Renal cortex interstitium (tissue), 11 donors: ENCODE results near the gene RASA3. TPM values are rescaled to one million over a fixed set of nuclear protein-coding genes. Genes with fewer than 3 reads are reported as not detected.
A peak's percentile ranks its signal among the peaks of the same experiment; 100 is the strongest.
"Not testable (repeated sequence)": the region's sequence is repeated elsewhere in the genome, so short reads cannot be mapped to it uniquely, and the experiment has no call there.

Experiments
- DNase-seq, 11 donors: peaks; one replicate each; pipeline ENCODE4 v3.0.0-alpha.2; 2013; ENCODE audit warnings: low read depth in 9 of 11, low spot score in 4 of 11; ENCODE audit errors: extremely low read depth in 1 of 11
- polyA plus RNA-seq, 3 donors: library from polyadenylated mRNA; unstranded; fragments of 120-200 nt; gene quantifications; one replicate each; pipeline ENCODE4 v1.2.1, GENCODE V29; 2013; ENCODE audit not compliant: insufficient read length in 3 of 3

The RASA3 gene
- polyA plus RNA-seq, 3 donors, result 11.0 to 14.2 (median 12.5) TPM

DNA sequence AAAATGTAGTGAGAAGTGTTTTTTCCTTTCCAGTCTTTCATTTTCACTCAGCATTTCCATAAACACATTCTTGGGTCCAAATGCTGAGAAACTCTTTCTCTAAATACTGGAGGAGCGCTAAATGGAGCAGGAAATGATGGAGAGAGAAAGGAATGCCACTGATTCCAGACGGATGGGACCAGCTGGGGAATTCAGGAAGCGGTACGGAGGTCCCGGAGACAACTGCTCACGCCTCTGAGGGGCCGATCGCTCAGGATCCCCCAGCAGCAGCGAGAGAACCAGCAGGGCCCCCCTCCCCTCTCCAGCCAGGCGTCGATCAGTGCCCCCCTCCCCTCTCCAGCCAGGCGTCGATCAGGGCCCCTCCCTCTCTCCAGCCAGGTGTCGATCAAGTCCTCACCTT lies 13.2 kb downstream of the RASA3 start:
- DNase-seq, result peak in 6 of 11 donors; percentile 66 to 92 (median 84)

DNA sequence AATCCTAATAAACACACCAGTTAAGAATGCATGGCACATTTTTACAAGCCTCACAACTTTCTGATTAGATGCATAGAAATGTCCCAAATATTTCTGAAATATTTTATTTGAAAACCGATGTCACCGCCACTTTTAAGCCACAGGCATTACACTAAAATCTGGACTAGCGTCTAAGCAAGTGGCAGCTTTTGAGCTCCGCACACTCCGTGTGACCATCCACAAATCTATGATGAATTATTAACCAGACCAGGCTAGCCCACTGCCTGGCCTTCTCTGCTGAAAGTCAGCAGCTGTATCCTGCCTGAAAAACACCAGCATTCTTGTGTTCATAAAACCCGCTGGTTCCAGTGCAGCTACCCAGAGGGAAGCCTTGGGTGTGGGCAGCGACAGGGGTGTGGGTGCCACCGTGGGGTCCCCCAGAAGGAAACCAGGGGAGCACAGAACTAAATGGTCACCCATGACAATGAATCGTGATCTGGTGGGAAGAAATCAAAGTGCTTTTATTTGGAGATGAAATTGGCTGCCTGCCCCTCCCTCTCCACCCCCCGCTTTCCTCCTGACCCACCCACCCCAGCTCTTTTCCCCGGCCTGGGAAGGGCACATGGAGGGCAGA lies 13.8 kb downstream of the RASA3 start:
- DNase-seq, result peak in 3 of 11 donors; percentile 61 to 75 (median 73)

DNA sequence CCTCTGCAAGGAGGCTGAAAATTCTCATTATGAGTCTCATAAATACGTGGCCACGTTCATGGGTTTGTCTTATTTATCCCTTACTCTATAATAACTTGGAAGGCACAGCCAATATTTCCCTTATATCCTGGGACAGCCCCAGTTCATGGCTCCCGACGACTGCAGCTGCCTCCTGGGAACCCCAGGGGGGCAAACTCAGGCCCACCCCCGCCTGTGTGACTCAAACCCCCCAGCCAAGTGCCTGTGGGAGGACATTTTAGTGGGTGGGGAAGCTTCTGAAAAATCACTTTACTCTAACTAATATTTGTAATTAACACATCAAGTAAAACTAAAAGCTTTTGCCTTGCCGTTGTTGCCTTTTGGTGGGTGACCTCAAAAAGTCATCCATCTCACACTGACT lies 14.3 kb downstream of the RASA3 start:
- DNase-seq, result no peak

DNA sequence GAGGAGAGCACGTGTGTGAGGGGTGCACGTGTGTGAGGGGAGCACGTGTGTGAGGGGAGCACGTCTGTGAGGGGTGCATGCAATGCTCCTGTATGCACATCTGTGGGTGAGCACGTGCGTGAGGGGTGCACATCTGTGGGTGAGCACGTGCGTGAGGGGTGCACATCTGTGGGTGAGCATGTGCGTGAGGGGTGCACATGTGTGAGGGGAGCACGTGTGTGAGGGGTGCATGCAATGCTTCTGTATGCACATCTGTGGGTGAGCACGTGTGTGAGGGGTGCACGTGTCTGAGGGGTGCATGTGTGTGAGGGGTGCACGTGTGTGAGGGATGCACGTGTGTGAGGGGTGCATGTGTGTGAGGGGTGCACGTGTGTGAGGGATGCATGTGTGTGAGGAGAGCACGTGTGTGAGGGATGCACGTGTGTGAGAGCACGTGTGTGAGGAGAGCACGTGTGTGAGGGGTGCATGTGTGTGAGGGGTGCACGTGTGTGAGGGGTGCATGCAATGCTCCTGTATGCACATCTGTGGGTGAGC lies 15.0 kb downstream of the RASA3 start:
- DNase-seq, result not testable (repeated sequence)

DNA sequence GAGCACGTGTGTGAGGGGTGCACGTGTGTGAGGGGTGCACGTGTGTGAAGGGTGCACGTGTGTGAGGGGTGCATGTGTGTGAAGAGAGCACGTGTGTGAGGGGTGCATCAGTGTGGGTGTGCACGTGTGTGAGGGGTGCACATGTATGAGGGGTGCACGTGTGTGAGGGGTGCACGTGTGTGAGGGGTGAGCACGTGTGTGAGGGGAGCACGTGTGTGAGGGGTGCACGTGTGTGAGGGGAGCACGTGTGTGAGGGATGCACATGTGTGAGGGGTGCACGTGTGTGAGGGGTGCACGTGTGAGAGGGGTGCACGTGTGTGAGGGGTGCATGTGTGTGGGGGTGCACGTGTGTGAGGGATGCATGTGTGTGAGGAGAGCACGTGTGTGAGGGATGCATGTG lies 15.7 kb downstream of the RASA3 start:
- DNase-seq, result no peak

DNA sequence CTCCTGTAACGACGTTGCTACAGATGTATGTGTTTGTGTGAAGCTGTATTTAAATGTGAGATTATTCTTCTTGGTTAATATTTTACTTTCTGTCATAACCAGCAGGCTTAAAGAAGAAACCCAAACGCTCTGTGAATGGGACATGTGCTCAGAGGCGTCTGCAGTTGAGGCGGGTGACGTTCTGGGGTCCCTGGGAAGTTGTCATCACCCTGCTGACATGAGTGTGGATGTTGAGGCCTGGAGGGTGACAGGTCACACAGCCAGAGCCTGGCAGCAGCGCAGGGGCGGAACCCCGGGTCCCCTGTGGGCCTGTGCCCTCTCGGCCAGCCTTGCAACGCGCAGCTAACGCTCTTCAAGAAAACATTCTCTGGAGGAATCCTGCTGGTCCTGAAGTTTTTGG lies 16.6 kb downstream of the RASA3 start:
- no peak for DNase-seq

DNA sequence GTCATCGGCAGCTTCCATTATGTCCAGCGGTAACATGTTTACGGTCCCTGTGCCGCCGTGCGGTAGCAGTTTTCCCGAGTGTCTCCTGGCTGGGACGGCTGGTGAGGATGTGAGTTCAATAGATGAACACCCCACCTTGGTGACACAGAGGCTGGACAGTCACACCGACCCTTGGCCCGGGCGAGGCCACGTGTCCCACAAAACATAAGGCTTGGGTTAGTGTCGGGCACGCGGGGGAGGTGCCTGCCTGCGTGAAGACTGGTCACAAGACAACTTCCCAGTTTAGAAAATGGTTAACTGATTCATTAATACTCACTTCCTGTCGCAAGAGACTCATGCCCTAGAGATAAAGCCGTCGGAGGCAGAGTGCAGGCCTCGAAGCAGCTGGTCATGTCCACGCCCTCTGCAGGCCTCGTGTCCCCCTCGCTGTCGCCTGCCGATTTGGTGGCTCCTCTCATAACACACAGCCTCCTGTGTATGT lies 17.2 kb downstream of the RASA3 start:
- DNase-seq, result no peak

DNA sequence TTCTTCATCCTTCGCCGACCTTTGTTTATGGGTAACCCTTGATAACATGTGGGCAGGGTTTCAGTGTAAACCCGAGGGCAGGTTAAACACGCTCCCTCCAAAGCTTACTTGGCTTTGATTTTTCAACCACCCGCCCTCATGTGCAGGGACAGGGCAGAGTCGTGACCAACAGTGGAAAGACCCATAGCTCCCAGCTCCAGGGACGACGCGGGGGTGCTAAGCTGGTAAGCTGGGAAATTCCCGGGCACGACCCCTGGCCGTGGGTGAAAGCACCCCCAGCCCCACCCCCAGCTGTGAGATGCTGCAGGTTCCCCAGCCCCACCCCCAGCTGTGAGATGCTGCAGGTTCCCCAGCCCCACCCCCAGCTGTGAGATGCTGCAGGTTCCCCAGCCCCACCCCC lies 17.8 kb downstream of the RASA3 start:
- not testable (repeated sequence) for DNase-seq

DNA sequence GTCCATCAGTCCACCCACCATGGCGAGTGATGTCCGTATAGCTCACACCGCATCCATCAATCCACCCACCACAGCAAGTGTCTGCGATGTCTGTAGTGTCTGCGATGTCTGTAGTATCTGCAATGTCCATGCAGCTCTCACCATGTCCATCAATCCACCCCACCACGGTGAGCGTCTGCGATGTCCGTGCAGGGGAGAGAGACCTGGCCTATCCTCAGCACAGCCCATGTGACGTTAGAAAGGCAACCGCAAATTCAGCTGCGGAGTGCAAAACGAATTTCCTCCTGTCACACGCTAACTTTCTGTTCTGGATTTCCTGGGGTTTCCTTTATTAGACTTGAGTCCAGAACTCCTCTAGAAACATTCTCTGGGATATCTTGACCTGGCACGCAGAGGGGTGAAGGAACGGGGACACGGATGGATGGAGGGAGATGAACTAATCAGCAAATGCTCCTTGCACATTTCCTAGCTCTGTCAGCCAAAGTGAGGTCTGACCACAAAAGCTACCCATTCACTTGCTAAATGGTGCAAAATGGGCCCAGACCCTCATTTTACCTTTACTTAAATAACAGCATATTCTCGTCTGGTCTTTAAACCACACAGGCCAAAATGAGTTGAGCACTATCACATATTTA lies 18.3 kb downstream of the RASA3 start:
- no peak for DNase-seq

DNA sequence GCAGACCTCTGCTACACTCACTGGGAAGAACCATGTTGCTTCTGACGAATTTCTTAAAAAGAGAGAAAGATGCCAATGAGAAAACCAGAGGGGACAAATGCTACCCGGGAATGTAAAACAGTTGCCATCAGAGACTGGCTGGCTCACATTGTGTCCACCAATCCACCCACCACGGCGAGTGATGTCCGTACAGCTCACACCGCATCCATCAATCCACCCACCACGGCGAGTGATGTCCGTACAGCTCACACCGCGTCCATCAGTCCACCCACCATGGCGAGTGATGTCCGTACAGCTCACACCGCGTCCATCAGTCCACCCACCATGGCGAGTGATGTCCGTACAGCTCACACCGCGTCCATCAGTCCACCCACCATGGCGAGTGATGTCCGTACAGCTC lies 19.0 kb downstream of the RASA3 start:
- DNase-seq, result not testable (repeated sequence)

DNA sequence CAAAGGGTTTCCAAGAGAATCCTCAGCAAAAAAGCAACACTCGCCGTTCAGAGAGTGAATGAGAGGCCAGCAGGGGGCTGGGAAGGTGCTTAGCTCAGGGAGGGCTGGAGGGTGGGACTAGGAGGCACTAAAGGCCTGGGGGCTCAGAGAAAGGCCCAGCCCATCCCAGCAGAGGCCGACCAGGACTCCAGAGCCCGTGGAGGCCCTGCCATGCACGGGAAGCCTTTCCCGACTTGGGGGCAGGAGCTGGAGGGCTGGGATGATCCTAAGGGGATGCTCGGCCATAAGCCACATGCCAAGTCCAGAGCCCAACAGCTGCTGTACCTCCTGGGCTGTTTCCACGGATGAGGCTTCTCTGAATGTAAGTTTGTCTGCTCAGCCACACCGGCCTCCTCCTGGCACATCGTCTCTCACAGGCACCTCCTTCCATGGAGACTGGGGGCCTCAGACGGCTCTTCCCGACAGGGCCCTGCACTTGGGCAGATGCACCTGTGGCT lies 19.5 kb downstream of the RASA3 start:
- DNase-seq, result no peak

DNA sequence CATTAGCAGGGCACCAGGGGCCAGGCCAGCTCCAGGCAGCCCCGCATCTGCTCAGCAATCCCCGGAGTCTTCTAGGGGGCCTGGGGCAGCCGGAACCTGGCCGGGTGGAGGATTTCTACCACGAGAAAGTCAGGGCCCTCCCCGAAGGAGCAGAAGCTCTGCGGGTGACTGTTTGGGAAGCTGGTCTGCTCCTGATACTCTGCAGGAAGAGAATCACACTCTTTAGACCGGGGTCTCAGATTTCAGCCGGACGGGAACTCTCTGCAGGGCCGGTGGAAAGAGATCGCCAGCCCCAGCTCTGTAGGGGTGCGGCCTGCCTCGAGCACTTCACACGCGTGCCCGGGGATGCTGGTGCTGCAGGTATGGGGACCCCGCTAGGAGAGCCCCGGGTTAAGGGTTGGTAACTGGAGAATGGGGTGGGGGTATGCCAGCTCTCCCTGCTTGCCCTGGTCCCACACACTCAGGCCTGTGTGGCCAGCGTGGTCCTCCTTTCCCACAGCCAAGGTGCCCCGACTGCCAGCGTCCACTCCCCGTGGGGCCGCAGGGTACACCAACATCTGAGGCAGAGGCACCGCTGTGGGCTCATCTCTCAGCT lies 20.1 kb downstream of the RASA3 start:
- no peak for DNase-seq

DNA sequence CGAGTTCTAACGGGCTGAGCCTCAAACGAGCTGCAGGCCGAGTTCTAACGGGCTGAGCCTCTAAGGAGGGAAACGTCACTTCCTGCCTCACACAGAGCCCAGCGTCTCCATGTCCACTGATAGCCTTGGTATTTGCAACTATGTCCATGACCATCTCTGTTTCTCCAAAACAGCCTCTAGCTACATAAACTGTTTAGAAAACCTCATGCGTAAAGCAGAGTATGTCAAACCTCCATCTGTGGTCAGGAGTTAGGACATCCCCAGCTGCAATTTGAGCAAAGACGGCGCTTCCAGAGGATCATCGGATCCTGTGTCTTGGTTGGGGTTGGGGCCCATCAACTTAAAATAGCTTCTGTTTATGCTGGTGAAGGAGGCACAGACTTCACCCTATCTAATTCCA lies 20.8 kb downstream of the RASA3 start:
- no peak for DNase-seq

DNA sequence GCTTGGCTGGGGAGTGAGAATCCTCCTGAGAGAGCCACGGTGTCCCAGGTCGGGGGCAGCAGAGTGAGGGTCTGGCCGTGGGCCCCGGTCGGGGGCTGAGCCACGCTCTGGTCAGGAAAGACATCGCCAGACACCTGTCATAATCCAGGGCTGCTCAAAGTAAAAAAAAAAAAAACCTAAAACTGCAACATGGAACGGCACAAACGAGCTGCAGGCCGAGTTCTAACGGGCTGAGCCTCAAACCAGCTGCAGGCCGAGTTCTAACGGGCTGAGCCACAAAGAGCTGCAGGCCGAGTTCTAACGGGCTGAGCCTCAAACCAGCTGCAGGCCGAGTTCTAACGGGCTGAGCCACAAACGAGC lies 21.6 kb downstream of the RASA3 start:
- DNase-seq, result not testable (repeated sequence)

DNA sequence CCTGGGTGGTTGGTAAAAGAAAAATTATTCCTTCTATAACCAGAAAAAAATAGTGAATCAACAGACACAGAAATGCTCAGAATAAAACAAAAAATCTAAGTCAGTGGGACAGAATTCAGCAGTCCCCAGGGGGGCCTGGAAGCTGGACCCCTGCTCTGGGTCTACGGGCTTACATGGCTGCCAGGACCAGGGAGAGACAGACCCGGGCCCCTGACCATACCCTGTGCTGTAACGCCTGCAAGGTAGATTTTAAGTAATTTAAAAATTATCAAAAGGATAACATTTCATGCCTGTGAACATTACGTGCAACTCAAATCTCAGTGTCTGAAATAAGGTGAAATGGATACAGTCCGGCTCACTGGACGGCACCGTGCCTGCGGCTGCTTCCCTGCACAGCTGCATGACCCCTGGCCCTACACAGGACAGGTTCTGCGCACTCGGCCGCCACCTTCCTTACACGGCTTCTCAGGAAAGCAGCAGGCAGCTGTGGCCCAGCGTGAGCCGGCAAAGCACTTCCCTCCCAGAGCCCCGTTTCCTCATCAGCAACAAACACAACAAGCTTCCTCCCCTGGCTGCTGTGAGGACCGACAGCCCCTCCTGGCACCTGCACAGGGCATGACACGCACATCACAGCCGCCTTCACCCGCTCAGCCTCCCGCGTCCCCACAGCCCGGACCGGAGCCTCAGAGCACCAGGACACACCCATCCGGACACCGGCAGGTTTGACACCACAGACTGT lies 22.2 kb downstream of the RASA3 start:
- DNase-seq, result no peak

DNA sequence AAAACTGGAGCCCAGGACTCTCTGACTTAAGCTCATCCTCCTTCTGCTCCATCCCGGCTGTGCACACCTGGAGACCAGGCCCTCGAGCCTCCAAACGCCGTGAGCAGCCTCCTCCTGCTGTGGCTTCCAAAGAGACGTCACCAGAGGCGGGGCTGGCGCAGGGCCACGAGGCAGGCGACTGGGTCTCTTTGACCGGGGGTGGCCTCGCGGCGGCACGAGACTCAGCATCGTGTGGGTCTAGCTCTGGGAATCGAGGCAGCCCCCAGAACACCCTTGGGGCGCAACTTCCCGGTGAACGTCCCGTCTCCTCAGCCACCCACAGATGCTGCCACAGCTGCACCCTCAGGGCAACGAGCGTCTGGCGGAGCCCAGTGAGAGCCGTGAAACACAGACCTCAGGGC lies 22.8 kb downstream of the RASA3 start:
- no peak for DNase-seq

DNA sequence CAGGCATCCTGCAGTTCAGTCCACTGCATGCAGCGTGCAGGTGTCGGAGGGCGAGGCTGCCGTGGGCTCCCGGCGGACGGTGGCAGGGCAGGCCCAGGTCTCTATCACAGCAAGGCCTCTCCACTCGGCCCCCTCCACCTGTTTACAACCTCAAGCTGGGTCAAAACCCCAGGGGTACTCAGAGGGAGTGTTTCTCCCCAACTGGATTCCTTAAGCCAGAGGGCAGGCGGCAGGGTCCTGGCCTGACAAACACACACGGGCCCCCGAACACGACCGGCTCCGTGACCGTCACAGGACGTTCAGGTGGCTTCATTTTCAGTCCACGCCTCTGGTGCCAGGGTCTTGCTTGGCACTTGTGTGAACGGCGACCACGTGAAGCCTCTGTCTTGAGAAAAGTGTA lies 23.5 kb downstream of the RASA3 start:
- no peak for DNase-seq

DNA sequence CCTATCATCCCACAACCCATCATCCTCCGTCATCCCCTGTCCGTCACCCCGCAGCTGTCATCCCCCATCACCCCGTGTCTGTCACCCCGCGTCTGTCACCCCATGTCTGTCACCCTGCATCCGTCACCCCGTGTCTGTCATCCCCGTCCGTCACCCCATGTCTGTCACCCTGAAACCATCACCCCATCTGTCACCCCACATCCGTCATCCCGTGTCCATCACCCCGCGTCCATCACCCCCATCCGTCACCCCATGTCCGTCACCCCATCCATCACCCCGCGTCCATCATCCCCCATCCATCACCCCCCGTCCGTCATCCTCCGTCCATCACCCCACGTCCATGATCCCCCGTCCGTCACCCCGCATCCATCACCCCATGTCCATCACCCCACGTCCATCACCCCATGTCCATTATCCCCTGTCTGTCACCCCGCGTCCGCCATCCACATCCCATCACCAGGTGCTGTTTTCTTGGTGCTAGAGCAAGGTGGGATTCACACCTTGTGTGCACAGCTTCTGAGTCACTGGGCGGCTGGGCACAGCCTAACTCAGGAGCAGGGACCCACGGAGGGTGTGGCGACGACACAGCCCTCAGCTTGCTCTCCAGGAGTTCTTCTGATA lies 24.2 kb downstream of the RASA3 start:
- no peak for DNase-seq

DNA sequence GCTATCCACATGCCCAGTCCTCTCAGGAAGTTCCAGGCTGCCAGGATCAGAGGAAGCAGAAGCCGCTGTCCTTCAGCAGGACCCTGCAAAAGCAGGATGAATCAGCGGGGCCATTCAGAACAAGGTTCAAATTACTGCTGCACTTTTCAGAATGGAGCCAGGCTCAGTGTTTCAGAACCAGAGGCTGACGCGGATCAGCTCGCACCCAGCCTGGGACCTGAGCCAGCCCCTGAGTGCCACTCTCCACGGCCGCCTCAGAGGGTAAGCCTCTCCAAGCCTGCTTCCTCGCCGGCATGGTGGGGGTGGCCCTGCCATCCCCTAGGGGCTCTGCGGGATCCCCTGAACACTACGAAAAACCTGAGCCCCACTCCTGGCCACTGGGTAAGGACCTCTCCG lies 24.7 kb downstream of the RASA3 start:
- no peak for DNase-seq
